ENCODE data around the gene TRHDE.

TRHDE gene

DNA sequence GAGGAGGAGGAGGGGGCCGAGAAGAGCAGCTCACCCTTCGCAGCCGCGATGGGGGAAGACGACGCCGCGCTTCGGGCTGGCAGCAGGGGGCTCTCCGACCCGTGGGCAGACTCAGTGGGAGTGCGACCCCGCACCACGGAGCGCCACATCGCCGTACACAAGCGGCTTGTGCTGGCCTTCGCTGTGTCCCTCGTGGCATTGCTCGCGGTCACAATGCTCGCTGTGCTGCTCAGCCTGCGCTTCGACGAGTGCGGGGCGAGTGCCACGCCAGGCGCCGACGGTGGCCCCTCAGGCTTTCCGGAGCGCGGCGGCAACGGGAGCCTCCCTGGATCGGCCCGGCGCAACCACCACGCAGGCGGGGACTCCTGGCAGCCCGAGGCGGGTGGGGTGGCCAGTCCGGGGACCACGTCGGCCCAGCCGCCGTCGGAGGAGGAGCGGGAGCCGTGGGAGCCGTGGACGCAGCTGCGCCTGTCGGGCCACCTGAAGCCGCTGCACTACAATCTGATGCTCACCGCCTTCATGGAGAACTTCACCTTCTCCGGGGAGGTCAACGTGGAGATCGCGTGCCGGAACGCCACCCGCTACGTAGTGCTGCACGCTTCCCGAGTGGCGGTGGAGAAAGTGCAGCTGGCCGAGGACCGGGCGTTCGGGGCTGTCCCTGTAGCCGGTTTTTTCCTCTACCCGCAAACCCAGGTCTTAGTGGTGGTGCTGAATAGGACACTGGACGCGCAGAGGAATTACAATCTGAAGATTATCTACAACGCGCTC lies 745 bp downstream of the TRHDE start:
- DNase-seq (ENCODE audit: low spot score) (no peak), FAIRE-seq (no peak)

DNA sequence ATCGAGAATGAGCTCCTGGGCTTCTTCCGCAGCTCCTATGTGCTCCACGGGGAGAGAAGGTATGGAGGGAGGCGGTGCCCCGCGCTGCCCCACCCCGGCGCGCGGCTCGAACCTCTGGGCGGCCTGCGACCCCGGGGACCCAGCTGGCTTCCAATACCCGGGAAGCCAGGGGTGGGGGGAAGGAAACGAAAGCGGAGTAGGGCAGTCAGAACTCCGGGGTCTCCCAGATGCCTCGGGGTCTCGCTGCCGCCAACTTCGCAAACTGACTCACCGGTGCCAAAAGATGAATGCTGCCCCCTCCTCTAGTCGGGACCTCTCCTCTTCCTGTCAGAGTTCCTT lies 1.3 kb downstream of the TRHDE start:
- FAIRE-seq (no peak), DNase-seq (ENCODE audit: low spot score) (no peak)

DNA sequence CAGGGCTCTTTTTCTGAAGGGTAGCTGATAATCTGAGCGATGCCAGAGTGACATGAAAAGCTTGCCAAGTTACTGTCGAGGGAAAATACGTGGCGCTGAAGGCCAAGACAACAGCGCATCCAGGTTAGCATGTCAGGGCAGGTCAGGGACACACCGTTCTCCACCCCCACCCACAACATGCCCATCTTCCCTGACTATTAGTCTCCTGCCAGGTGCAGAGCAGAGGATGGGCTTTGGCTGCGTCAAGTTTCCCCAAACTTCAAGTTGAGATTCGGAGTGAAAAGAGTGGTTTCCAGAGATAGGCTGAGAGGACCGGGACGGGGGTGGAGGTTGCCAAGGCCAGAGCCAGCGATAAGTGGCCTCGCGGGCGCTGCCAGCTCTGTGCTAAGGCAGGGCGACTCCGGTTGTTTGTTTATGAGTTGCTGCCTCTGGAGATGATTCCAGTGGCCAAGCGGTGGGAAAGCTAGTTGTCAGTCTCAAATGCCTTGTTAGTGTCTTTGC lies 1.7 kb downstream of the TRHDE start:
- no peak for DNase-seq (ENCODE audit: low spot score)
- FAIRE-seq = no peak

DNA sequence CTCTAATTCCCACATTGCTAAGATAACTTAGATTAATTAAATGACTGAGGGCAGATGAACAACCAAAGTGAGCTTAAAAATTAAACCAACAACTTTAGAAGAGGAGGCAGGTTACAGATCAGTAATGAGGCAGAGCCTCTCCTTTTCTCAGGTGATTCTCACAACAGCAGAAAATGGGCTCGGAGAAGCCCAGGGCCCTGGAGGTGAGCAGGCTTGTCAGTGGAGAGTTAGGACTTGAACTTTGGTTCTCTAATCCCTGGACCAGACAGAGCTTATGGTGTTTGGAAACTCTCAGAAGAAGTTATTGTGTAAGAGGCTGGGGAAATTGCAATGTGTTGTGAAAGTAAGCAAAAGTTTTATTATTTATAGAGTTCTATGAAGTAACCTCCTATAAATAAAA lies 2.8 kb downstream of the TRHDE start:
- FAIRE-seq (no peak), DNase-seq (ENCODE audit: low spot score) (no peak)

DNA sequence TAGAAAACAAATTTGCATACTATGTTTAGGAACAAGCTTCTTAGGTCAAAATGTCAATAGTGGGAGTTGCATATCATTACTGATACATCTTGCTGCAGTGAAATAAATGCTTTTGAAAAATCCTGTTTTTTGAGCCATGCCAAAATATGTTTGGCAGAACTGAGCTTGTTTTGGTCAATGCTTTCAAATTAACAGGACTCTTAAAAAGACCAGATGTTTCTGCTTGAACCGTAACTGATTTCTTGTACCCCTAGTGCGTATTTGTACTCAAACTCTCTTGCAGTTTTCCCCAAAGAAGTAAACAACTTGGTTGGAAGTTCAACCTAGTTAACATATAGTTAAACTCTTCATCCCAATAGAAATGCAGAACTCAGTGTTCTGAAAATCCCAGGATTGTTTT lies 3.4 kb downstream of the TRHDE start:
- DNase-seq (ENCODE audit: low spot score) = no peak
- no peak for FAIRE-seq

DNA sequence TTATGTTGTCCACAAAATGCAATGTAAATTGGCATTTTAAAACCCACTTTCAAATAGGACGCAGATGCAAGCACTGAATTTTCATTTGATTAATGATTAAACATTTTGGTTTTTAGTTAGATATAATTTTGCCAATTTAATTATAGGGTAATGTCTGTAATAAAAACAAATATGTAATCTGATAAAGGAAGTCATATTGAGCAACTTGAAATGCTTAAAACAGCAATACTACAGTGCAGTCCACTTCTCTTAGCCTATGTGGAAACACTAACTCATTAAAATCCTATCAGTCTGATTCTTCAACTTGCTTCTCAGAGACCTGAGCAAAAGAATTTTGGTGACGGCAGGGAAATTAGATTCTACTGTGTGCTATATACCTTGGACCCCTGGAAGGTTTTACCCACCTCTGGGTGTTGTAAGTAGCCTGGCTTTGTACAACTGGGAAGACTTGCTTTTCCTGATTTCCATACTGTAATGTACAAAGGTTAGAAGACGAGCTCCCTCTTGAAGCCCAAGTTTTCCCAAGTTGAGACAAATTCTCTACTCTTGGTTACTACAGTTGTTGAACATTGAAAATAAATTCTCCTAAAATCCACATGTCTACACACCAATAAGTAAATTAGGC lies 4.1 kb downstream of the TRHDE start:
- no peak for DNase-seq (ENCODE audit: low spot score)
- FAIRE-seq = no peak

DNA sequence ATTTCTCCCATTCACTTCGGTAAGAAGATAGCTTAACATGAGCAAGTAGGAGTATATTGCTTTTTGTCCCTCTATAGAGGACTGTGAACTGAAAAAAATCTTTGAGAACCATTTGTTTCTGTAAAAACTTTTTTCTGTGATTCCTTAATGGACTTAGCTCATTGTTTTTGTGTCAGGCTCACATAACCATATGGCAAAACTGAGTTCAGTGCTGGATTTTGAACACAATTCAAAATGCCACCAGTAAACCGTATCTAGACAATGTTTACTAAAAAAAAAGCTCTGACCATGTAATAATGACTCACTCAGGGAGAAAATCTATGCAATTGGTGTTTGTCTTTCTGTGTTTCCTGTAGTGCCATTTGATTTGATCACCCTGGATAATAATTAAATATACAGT lies 5.2 kb downstream of the TRHDE start:
- no peak for FAIRE-seq

DNA sequence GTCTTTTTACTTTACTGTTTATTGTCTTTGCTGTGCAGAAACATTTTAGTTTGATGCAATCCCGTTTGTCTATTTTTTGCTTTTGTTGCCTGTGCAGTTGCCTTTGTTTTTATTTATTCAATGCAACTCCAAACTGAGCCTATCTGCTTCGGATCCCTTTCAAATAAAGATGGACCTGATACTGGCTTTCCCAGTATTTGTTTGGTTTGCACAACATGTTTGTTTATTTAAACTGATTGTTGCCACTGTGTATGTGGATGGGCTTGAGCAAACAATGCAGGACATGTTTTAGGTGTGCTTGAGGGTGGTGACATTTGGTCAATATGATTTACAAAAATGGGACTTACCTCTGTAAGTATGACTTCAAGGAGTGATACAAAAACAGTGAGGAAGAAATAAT lies 6.7 kb downstream of the TRHDE start:
- DNase-seq (ENCODE audit: low spot score) (no peak), FAIRE-seq (no peak)

More for the DNA sequence above, 5.2 kb downstream of the TRHDE start:
- no peak for DNase-seq (ENCODE audit: low spot score)

DNA sequence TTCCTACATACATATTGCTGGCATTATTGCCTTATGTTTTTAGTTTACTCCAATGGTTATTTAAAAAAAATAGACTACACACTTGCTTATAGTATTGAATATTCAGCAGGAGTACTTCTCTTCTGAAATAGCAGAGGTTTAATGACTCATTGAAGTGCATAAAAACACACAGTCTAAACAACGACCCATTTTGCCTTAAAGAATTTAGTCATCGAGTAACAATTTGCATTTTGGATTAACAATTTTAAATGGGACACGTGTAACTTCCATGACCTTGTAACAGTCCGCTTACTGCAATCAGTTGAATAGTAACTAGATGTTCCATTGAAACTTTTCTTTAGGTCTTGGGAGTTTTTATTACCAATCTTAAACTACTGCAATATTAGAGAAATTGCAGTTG lies 9.0 kb downstream of the TRHDE start:
- FAIRE-seq (no peak), DNase-seq (ENCODE audit: low spot score) (no peak)

DNA sequence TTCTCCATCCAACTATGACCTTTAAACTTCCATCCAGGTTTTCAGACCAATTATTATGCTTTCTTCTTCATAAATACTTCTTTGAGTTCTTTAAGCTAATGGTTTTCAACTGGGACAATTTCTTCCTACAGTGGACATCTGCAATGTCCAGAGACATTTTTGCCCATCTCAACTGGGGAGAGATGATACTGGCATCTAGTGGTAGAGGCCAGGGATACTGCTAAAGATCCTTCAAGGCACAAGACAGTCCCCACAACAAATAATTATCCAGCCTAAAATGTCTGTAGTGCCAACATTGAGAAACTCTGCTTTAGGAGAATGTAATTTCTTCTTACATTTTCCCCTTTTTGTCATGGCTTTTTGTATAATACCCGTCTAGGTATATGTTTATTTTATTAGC lies 10.6 kb downstream of the TRHDE start:
- DNase-seq (ENCODE audit: low spot score) = no peak
- no peak for FAIRE-seq

DNA sequence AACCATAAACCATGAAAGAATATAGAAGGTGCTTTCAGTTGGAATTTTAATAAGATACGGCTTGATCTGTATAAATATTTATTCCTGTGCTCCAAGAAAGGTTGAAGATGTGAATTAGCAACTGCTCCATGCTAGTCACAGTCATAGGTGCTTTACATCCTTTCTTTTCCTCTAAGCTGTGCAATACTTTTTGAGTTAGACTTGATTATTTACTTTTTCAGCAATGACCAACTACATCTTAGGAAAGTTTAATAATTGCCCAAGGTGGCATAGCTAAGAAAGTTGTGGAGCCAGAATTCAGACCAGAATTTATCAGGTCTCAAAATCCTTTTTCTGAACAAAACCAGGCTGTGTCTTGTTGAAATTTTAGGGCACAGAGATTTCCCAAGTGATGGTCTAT lies 13.7 kb downstream of the TRHDE start:
- no peak for FAIRE-seq
- DNase-seq (ENCODE audit: low spot score) = no peak

DNA sequence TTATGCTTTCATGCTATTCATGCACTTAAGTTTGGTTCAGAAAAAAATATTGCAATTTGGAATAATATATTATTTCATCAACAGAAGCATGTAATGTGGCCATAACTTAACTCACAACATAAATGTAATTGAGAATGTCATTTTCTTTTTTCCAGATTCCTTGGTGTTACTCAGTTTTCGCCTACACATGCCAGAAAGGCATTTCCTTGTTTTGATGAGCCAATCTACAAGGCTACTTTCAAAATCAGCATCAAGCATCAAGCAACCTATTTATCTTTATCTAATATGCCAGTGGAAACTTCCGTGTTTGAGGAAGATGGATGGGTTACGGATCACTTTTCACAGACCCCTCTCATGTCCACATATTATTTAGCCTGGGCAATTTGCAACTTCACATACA lies 14.4 kb downstream of the TRHDE start:
- DNase-seq (ENCODE audit: low spot score) = no peak
- FAIRE-seq = no peak

DNA sequence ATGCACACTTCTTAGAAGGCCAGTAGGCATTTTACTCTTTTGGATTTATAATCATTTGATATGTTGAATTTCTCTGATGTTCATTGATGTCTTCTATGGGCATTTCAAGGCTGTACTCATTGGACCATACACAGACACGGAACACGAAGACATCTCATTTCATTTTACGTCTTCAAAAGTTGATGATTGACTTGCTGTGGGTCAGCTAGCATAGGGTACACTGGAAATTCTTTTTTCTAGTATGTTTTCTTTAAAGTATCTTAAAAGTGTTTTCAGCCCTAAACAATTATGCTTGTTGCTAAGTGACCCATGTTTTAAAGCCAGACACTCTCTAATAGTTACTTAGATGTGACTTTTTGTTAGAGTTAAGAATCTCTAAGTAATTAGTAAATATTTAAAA lies 16.3 kb downstream of the TRHDE start:
- no peak for DNase-seq (ENCODE audit: low spot score)

DNA sequence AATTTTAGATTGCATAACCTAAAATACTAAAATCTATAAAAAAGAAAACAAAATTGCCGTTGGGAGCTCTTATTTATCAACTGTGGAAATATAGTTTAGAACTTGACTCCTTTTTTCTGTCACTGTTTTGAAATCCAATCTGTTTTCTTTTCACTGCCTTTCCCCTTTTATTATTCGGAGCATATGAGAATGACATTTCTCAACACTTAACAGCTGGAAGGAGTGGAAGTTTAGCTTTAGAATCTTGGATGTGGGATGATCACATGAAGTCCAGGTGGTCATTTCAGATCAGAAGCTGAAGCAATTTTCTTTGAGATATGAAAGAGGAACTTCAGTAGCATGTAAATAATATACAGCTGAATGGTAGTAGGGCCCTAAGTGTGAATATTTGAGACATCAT lies 16.7 kb downstream of the TRHDE start:
- DNase-seq (ENCODE audit: low spot score) (no peak), FAIRE-seq (no peak)

More for the DNA sequence above, 16.3 kb downstream of the TRHDE start:
- FAIRE-seq = no peak

DNA sequence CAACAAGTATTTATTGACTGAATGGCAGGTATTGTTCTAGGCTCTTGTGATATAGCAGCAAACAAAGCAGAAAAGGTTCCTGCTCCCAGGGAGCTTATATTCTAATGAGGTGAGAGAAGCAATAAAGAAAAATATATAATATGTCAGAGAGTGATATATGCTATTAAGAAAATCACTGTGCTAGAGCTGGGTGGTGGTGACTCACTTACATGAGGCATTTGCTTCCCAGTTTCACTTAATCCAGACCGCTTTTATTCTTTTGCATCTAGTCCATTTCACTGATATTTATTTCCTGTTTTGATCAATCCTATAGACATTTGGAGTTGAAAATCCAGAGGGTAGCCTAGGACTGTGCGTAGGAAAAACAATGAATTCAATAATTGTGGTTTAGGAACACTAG lies 17.5 kb downstream of the TRHDE start:
- FAIRE-seq (no peak), DNase-seq (ENCODE audit: low spot score) (no peak)

DNA sequence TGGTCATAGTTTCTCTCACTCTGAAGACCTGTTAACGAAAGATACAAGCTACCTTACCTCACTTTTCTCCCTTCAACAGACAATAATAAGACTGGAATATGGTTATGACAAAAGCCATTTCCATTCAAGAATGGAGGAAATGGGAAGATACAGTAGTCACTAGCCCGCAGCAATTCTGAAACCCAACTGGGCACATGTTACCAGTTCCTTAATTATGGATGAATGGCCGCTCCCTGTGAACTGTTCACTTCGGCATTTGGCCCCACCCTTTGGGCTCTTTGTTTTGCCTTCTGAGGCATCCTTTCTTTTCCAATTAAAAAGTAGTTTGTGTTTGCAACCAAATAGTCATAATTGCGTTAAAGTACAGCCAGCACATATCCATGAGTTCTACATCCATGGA lies 19.0 kb downstream of the TRHDE start:
- FAIRE-seq = no peak
- DNase-seq (ENCODE audit: low spot score) = no peak

DNA sequence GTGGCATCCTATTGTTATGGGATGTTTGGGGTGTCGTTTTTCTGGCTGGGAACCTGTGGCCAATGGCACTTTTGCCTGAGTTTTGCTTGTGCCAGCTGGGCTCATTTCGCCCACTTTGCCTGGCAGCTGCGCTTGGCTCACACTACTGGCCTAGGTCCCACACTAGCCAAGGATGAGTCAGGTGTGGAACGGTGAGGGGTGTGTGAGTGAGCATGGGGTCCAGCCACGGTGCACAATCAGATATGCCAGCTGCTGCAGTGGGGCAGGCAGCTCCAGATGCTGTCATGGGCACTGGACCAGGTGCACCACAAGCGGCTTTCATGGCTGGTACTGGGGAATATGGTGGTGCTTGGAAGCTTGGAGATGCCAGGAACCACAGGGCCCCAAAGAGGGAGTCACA lies 21.5 kb downstream of the TRHDE start:
- no peak for FAIRE-seq
- no peak for DNase-seq (ENCODE audit: low spot score)

DNA sequence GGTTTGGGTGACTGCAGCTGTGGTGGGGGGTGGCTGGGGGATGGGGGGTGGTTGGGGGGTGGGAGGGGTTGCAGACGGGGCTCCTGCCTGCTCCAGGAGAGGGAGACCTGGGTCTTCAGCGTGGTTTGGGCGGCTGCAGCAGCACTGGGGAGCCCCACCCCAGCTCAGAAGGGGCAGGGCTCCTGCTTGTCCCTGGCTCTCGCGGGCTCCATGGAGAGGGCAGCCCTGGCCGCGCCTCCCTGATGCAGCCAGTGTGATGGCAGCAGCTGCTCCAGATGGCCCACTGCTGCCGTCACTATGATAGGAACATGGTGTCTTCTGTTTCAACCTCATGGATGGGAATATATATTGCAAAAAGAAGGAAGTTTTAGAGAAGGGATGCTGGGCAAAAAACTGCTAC lies 22.9 kb downstream of the TRHDE start:
- FAIRE-seq = no peak
- DNase-seq (ENCODE audit: low spot score) = no peak

DNA sequence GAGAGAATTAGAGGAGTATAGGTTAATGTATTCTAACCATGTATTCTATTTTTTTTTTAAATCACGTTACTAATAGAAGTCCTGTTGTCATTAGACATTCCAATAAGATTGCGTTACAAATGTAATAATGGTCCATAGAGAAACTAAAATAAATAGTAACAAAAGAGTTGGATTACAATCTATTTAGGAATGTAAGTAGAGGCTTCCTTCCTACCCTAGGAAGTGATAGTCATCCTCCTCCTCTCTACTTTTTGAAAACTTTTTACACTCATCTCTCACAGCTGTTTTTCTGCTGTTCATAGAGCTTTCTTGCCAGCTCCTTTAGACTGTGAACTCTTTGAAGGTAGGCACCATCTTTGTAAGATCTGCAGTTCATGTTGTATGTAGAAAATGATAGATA lies 23.6 kb downstream of the TRHDE start:
- FAIRE-seq (peak; percentile 7), DNase-seq (ENCODE audit: low spot score) (peak; percentile 37)

DNA sequence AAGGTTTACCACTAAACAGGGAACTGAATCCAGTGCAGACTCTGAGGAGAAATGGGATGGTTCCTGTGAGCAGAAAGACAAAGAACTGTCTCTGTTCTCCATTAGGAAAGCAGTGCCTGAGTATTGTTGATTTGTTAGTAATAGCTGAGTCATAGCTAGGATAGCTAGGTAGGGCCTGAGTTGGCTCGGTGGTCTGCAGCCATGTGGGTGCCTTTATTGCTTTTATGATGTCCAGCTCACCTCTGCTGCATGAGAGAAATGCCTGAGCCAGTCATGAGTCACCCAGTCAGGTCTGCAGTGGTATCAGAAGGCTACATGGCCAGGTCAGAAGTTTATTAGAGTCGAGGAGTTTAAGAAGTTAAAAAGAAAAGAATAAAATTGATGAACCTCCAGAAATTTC lies 24.2 kb downstream of the TRHDE start:
- DNase-seq (ENCODE audit: low spot score) (peak; percentile 95), FAIRE-seq (peak; percentile 89)

DNA sequence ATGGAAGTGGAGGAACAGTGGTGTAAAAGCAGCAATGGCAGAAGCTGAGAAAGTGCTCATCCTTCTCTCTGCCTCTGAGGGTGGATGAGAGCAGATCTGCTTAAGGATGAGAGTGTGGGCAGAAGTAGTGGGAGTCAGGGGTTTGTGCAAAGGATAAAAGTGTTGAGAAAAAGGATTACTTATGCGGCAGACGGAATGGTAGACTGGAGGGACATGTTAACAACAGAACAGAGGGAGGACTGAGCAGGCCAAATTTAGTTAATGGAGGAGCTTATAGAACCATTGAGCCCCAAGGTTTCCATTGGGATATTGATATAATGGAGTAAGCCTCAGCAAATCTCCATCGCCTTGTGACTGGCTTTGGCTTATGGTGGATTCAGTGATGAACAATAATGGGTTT lies 25.5 kb downstream of the TRHDE start:
- FAIRE-seq = no peak

DNA sequence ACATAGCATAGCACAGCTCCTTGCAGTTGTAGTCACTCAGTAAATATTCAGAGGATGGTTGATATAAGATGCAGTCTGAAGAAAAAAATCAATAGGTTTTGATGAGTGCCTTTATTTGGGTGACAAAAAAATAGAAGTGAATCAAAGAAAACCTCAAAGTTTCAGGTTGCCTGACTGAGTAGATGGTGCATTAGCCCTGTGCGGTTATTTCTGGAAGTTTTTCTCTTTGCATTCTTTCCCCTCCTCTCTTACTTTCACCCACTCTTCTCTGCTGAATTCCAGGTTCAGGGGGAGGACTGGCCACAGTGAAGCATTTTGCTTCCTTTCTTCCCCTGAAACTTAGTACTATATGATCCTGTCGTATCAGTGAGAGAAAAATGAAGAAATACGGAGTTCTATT lies 28.6 kb downstream of the TRHDE start:
- no peak for FAIRE-seq
- no peak for DNase-seq (ENCODE audit: low spot score)

More for the DNA sequence above, 25.5 kb downstream of the TRHDE start:
- no peak for DNase-seq (ENCODE audit: low spot score)

DNA sequence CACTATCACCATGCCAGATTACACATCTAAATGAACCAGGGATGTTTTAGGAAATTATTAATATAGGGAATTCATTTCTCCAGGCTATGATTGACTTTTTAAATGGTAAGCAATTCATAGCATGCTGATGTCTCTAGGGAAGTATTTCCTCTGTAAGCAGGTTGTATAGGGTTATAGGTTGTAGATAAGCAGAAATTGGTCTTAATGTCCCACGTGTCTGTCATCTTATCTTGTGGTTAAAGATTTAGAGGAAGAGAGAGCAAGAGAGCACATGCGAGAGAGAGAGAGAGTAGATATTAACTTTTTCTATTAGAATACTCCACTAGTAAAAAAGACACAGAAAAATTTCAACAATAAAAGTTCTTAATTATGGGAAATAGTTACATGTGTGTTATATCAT lies 32.6 kb downstream of the TRHDE start:
- DNase-seq (ENCODE audit: low spot score) = no peak
- no peak for FAIRE-seq
